Putamen (tissue), 1 donor: Measurements from ENCODE around the gene DYNC1I1.
"Not testable (repeated sequence)": the region's sequence is repeated elsewhere in the genome, so short reads cannot be mapped to it uniquely, and the experiment has no call there.

ENCODE experiments used
- DNase-seq: peaks from one replicate; pipeline ENCODE4 v3.0.0-alpha.2; 2016; ENCODE audit warnings: low spot score

DYNC1I1 gene

GRCh38 chr7:95910341-95910740 is 138.0 kb downstream of the DYNC1I1 start:
- DNase-seq, result no peak

GRCh38 chr7:95915731-95916130 is 143.4 kb downstream of the DYNC1I1 start:
- no peak for DNase-seq

- DNase-seq, result peak; percentile 79
Measured at GRCh38 chr7:95916573-95917297, 144.4 kb downstream of the DYNC1I1 start.

- no peak for DNase-seq
Measured at GRCh38 chr7:95917634-95918033, 145.3 kb downstream of the DYNC1I1 start.

GRCh38 chr7:95919556-95919955 is 147.2 kb downstream of the DYNC1I1 start:
- no peak for DNase-seq

- DNase-seq, result no peak
Measured at GRCh38 chr7:95921543-95921942, 149.2 kb downstream of the DYNC1I1 start.

- no peak for DNase-seq
Measured at GRCh38 chr7:95922191-95922590, 149.8 kb downstream of the DYNC1I1 start.

- no peak for DNase-seq
Measured at GRCh38 chr7:95925236-95925635, 152.9 kb downstream of the DYNC1I1 start.

GRCh38 chr7:95925971-95926370 is 153.6 kb downstream of the DYNC1I1 start:
- no peak for DNase-seq

- DNase-seq, result no peak
Measured at GRCh38 chr7:95927756-95928155, 155.4 kb downstream of the DYNC1I1 start.

GRCh38 chr7:95929710-95930280 is 157.4 kb downstream of the DYNC1I1 start:
- DNase-seq, result no peak

GRCh38 chr7:95931460-95932232 is 159.3 kb downstream of the DYNC1I1 start:
- DNase-seq, result no peak

GRCh38 chr7:95933618-95934017 is 161.3 kb downstream of the DYNC1I1 start:
- DNase-seq, result peak; percentile 69

GRCh38 chr7:95944867-95945266 is 172.5 kb downstream of the DYNC1I1 start:
- not testable (repeated sequence) for DNase-seq

- no peak for DNase-seq
Measured at GRCh38 chr7:95950698-95951097, 178.3 kb downstream of the DYNC1I1 start.

- peak; percentile 4 for DNase-seq
Measured at GRCh38 chr7:95951531-95951930, 179.2 kb downstream of the DYNC1I1 start.

- DNase-seq, result peak; percentile 69
Measured at GRCh38 chr7:95951997-95952795, 179.8 kb downstream of the DYNC1I1 start.

- DNase-seq, result peak; percentile 2
Measured at GRCh38 chr7:95952851-95953250, 180.5 kb downstream of the DYNC1I1 start.

- DNase-seq, result no peak
Measured at GRCh38 chr7:95955748-95956147, 183.4 kb downstream of the DYNC1I1 start.

GRCh38 chr7:95957510-95957909 is 185.2 kb downstream of the DYNC1I1 start:
- DNase-seq, result no peak

GRCh38 chr7:95960706-95961244 is 188.4 kb downstream of the DYNC1I1 start:
- DNase-seq, result no peak

- peak; percentile 26 for DNase-seq
Measured at GRCh38 chr7:95963446-95963990, 191.2 kb downstream of the DYNC1I1 start.
